GM23338 (cell line): Measurements from ENCODE around the gene UNC13A. TPM values are rescaled to one million over a fixed set of nuclear protein-coding genes. Genes with fewer than 3 reads are reported as not detected.

Source experiments
- ATAC-seq: fragments of 200-7000 bp; cut with Tn5 transposase; 3 replicates; pipeline ENCODE4 v1.9.1; 2020
- DNase-seq: peaks from one replicate; pipeline ENCODE4 v3.0.0-alpha.2; 2015; ENCODE audit warnings: low spot score
- H2AFZ ChIP-seq: fragments of 200-600 bp; sonication (generic); 2 replicates; pipeline ENCODE4 v1.8.0; 2016; ENCODE audit warnings: antibody characterized with exemption, mild to moderate bottlenecking, moderate library complexity
- H3F3A ChIP-seq: fragments of 200-600 bp; sonication (generic); replicated peaks from 2 replicates; pipeline ENCODE4 v1.8.0; 2017; ENCODE audit warnings: antibody characterized with exemption, mixed run types, low read depth
- H3K27ac ChIP-seq: fragments of 200-600 bp; sonication (generic); 2 replicates; pipeline ENCODE4 v1.6.1; 2016; ENCODE audit warnings: low read depth
- H3K27me3 ChIP-seq: fragments of 200-600 bp; sonication (generic); 2 replicates; pipeline ENCODE4 v1.8.0; 2016; ENCODE audit warnings: mild to moderate bottlenecking, mixed run types, moderate library complexity; ENCODE audit not compliant: insufficient read depth
- H3K36me3 ChIP-seq: fragments of 200-600 bp; sonication (generic); 2 replicates; pipeline ENCODE4 v1.8.0; 2016; ENCODE audit warnings: mild to moderate bottlenecking; ENCODE audit not compliant: insufficient read depth
- H3K4me1 ChIP-seq: fragments of 200-600 bp; sonication (generic); 2 replicates; pipeline ENCODE4 v1.8.0; 2016; ENCODE audit warnings: mild to moderate bottlenecking, moderate library complexity; ENCODE audit not compliant: insufficient read depth
- H3K4me2 ChIP-seq: fragments of 200-600 bp; sonication (generic); 2 replicates; pipeline ENCODE4 v1.7.1; 2017; ENCODE audit warnings: mixed run types
- H3K4me3 ChIP-seq: fragments of 200-600 bp; sonication (generic); 2 replicates; pipeline ENCODE4 v1.6.1; 2016; ENCODE audit warnings: mixed run types
- H3K79me2 ChIP-seq: fragments of 200-600 bp; sonication (generic); replicated peaks from 2 replicates; pipeline ENCODE4 v1.8.0; 2017; ENCODE audit warnings: mild to moderate bottlenecking; ENCODE audit not compliant: insufficient read depth
- H3K9me2 ChIP-seq: fragments of 200-600 bp; sonication (generic); 2 replicates; pipeline ENCODE4 v1.8.0; 2017; ENCODE audit not compliant: insufficient read depth
- H4K20me1 ChIP-seq: fragments of 200-600 bp; sonication (generic); replicated peaks from 2 replicates; pipeline ENCODE4 v1.8.0; 2017; ENCODE audit warnings: mild to moderate bottlenecking; ENCODE audit not compliant: insufficient read depth
- H3K27ac Mint-ChIP-seq: 2 replicates; pipeline ENCODE4 v1.8.0; 2020; ENCODE audit warnings: inconsistent platforms, mild to moderate bottlenecking, moderate library complexity, mixed read lengths
- H3K27me3 Mint-ChIP-seq: 3 replicates; pipeline ENCODE4 v1.8.0; 2022; ENCODE audit warnings: low read depth, mild to moderate bottlenecking, moderate library complexity, mixed read lengths, inconsistent platforms; ENCODE audit not compliant: insufficient read depth, poor library complexity
- H3K36me3 Mint-ChIP-seq: 3 replicates; pipeline ENCODE4 v1.8.0; 2021; ENCODE audit warnings: low read depth, mild to moderate bottlenecking, inconsistent platforms, moderate library complexity, mixed read lengths
- H3K4me1 Mint-ChIP-seq: 3 replicates; pipeline ENCODE4 v1.8.0; 2020; ENCODE audit warnings: mild to moderate bottlenecking, inconsistent platforms, mixed read lengths
- H3K4me3 Mint-ChIP-seq: 3 replicates; pipeline ENCODE4 v1.8.0; 2021; ENCODE audit warnings: moderate library complexity, mild to moderate bottlenecking, inconsistent platforms, mixed read lengths
- H3K9me3 Mint-ChIP-seq: 3 replicates; pipeline ENCODE4 v1.8.0; 2020; ENCODE audit warnings: moderate library complexity, mild to moderate bottlenecking, inconsistent platforms, mixed read lengths
- EZH2 ChIP-seq: fragments of 200-600 bp; sonication (generic); IDR thresholded peaks from one replicate; pipeline ENCODE4 v1.8.0; 2017; ENCODE audit warnings: antibody characterized with exemption, mild to moderate bottlenecking, low read depth; ENCODE audit not compliant: unreplicated experiment
- JUNB ChIP-seq: IDR thresholded peaks from one replicate; pipeline ENCODE4 v1.6.1; 2016; ENCODE audit warnings: antibody characterized with exemption; ENCODE audit not compliant: unreplicated experiment
- POLR2AphosphoS5 ChIP-seq: IDR thresholded peaks from 2 replicates; pipeline ENCODE4 v1.6.1; 2016; ENCODE audit warnings: antibody characterized with exemption, low read depth
- STAT1 ChIP-seq: IDR thresholded peaks from one replicate; pipeline ENCODE4 v1.6.1; 2016; ENCODE audit warnings: antibody characterized with exemption; ENCODE audit not compliant: unreplicated experiment
- ZNF114 ChIP-seq: fragments of 250-450 bp; sonication (Bioruptor Pico); IDR thresholded peaks from 2 replicates; pipeline ENCODE4 v1.5.0; 2020; ENCODE audit warnings: mild to moderate bottlenecking, moderate library complexity
- ZNF331 ChIP-seq: fragments of 250-450 bp; sonication (Bioruptor Pico); IDR thresholded peaks from 2 replicates; pipeline ENCODE4 v1.5.0; 2020; ENCODE audit warnings: low read depth, mild to moderate bottlenecking, moderate library complexity
- polyA plus RNA-seq: library from polyadenylated mRNA; unstranded; fragments of >200 nt; fragmentation: Nextera tagmentation; extraction: Ambion mirVana; gene quantifications from 2 replicates; pipeline ENCODE4 v1.2.1, GENCODE V29; 2016
- total RNA-seq: library from RNA; depleted of rRNA; stranded (reverse); fragments of >200 nt; shearing (Covaris generic); gene quantifications from 2 replicates; pipeline ENCODE4 v1.2.3, GENCODE V29; 2014
- TF ChIP-seq, protein P1 (sequence below): fragments of 250-450 bp; sonication (Bioruptor Pico); IDR thresholded peaks from 2 replicates; pipeline ENCODE4 v1.5.0; 2020; ENCODE audit warnings: mild to moderate bottlenecking, moderate library complexity
- TF ChIP-seq, protein P2 (sequence below), 2 experiments: fragments of 200-600 bp in 1 of 2; sonication (generic) in 1 of 2; conservative IDR thresholded peaks; 2 replicates each; pipeline versions ENCODE4 v1.5.1 to v1.6.1; 2016 to 2017; ENCODE audit warnings: antibody characterized with exemption in 2 of 2, low read depth in 2 of 2, mild to moderate bottlenecking in 2 of 2, moderate library complexity in 1 of 2
- TF ChIP-seq, protein P3 (sequence below): IDR thresholded peaks from 2 replicates; pipeline ENCODE4 v1.6.1; 2016; ENCODE audit warnings: antibody characterized with exemption

Gene UNC13A
- total and polyA plus RNA-seq, 2 experiments from 2014 or later: 9.5 to 30.4 TPM

DNA sequence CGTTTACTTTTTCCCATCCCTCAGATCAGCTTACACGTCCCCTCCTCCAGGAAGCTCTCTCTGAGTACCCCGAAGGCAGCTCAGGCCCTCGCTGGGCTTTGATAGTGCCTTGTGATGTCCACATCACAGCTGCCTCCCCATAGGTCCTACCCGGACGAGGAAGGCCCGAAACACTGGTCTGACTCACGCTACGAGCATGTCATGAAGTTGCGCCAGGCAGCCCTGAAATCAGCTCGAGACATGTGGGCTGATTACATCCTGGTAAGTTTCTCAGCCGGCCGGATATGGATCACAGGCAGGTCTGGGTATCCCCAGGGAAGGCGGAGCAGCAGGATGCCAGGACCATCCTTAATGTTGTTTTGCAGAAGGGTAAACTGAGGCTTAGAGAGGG, 128.0 kb downstream of the UNC13A start:
- Histone ChIP-seq H2AFZ (no peak overlapping the region), H3K36me3 (no peaks in the 10 kb centered on the region), H3K4me3 (no peak overlapping the region), H3K27ac (no peak overlapping the region), H3K9me2 (no peaks in the 10 kb centered on the region), H3K27me3 (no peaks in the 10 kb centered on the region; the same call in 1 of the 2 replicates), H4K20me1 (no peaks in the 10 kb centered on the region; the same call in 1 of the 2 replicates), H3K4me1 (no peaks in the 10 kb centered on the region), H3F3A (peaks cover 15% of the 10 kb centered on the region; the same call in 1 of the 2 replicates), H3K4me2 (no peak overlapping the region), H3K79me2 (no peaks in the 10 kb centered on the region)
- no peaks in the 10 kb centered on the region for H3K9me3 Mint-ChIP-seq
- ATAC-seq (no peak), DNase-seq (no peak)
- peaks cover 22% of the 10 kb centered on the region for H3K36me3 Mint-ChIP-seq
- TF ChIP-seq, protein P1, sequence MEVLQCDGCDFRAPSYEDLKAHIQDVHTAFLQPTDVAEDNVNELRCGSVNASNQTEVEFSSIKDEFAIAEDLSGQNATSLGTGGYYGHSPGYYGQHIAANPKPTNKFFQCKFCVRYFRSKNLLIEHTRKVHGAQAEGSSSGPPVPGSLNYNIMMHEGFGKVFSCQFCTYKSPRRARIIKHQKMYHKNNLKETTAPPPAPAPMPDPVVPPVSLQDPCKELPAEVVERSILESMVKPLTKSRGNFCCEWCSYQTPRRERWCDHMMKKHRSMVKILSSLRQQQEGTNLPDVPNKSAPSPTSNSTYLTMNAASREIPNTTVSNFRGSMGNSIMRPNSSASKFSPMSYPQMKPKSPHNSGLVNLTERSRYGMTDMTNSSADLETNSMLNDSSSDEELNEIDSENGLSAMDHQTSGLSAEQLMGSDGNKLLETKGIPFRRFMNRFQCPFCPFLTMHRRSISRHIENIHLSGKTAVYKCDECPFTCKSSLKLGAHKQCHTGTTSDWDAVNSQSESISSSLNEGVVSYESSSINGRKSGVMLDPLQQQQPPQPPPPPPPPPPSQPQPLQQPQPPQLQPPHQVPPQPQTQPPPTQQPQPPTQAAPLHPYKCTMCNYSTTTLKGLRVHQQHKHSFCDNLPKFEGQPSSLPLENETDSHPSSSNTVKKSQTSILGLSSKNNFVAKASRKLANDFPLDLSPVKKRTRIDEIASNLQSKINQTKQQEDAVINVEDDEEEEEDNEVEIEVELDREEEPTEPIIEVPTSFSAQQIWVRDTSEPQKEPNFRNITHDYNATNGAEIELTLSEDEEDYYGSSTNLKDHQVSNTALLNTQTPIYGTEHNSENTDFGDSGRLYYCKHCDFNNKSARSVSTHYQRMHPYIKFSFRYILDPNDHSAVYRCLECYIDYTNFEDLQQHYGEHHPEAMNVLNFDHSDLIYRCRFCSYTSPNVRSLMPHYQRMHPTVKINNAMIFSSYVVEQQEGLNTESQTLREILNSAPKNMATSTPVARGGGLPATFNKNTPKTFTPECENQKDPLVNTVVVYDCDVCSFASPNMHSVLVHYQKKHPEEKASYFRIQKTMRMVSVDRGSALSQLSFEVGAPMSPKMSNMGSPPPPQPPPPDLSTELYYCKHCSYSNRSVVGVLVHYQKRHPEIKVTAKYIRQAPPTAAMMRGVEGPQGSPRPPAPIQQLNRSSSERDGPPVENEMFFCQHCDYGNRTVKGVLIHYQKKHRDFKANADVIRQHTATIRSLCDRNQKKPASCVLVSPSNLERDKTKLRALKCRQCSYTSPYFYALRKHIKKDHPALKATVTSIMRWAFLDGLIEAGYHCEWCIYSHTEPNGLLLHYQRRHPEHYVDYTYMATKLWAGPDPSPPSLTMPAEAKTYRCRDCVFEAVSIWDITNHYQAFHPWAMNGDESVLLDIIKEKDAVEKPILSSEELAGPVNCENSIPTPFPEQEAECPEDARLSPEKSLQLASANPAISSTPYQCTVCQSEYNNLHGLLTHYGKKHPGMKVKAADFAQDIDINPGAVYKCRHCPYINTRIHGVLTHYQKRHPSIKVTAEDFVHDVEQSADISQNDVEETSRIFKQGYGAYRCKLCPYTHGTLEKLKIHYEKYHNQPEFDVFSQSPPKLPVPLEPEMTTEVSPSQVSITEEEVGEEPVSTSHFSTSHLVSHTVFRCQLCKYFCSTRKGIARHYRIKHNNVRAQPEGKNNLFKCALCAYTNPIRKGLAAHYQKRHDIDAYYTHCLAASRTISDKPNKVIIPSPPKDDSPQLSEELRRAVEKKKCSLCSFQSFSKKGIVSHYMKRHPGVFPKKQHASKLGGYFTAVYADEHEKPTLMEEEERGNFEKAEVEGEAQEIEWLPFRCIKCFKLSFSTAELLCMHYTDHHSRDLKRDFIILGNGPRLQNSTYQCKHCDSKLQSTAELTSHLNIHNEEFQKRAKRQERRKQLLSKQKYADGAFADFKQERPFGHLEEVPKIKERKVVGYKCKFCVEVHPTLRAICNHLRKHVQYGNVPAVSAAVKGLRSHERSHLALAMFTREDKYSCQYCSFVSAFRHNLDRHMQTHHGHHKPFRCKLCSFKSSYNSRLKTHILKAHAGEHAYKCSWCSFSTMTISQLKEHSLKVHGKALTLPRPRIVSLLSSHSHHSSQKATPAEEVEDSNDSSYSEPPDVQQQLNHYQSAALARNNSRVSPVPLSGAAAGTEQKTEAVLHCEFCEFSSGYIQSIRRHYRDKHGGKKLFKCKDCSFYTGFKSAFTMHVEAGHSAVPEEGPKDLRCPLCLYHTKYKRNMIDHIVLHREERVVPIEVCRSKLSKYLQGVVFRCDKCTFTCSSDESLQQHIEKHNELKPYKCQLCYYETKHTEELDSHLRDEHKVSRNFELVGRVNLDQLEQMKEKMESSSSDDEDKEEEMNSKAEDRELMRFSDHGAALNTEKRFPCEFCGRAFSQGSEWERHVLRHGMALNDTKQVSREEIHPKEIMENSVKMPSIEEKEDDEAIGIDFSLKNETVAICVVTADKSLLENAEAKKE (CRISPR knock-in tag): no peak
- TF ChIP-seq, protein P2, sequence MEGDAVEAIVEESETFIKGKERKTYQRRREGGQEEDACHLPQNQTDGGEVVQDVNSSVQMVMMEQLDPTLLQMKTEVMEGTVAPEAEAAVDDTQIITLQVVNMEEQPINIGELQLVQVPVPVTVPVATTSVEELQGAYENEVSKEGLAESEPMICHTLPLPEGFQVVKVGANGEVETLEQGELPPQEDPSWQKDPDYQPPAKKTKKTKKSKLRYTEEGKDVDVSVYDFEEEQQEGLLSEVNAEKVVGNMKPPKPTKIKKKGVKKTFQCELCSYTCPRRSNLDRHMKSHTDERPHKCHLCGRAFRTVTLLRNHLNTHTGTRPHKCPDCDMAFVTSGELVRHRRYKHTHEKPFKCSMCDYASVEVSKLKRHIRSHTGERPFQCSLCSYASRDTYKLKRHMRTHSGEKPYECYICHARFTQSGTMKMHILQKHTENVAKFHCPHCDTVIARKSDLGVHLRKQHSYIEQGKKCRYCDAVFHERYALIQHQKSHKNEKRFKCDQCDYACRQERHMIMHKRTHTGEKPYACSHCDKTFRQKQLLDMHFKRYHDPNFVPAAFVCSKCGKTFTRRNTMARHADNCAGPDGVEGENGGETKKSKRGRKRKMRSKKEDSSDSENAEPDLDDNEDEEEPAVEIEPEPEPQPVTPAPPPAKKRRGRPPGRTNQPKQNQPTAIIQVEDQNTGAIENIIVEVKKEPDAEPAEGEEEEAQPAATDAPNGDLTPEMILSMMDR (conservative IDR thresholded peaks at IDR 0.05; ENCODE audit: low read depth in 2 of 2): no peak
- no peak for TF ChIP-seq ZNF331 (CRISPR knock-in tag)
- TF ChIP-seq EZH2: no peak
- TF ChIP-seq POLR2AphosphoS5: no peak
- TF ChIP-seq ZNF114 (CRISPR knock-in tag): no peak
- no peak for TF ChIP-seq STAT1
- no peak for TF ChIP-seq JUNB
- TF ChIP-seq, protein P3, sequence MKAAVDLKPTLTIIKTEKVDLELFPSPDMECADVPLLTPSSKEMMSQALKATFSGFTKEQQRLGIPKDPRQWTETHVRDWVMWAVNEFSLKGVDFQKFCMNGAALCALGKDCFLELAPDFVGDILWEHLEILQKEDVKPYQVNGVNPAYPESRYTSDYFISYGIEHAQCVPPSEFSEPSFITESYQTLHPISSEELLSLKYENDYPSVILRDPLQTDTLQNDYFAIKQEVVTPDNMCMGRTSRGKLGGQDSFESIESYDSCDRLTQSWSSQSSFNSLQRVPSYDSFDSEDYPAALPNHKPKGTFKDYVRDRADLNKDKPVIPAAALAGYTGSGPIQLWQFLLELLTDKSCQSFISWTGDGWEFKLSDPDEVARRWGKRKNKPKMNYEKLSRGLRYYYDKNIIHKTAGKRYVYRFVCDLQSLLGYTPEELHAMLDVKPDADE: no peak
- H3K27ac Mint-ChIP-seq: no peak overlapping the region
- no peaks in the 10 kb centered on the region for H3K4me1 Mint-ChIP-seq
- no peak overlapping the region for H3K4me3 Mint-ChIP-seq
- H3K27me3 Mint-ChIP-seq: peaks cover 8% of the 10 kb centered on the region
